ENCODE data around the gene AK2. TPM values are rescaled to one million over a fixed set of nuclear protein-coding genes. Genes with fewer than 3 reads are reported as not detected.
A peak's percentile ranks its signal among the peaks of the same experiment; 100 is the strongest.
"Not testable (repeated sequence)": the region's sequence is repeated elsewhere in the genome, so short reads cannot be mapped to it uniquely, and the experiment has no call there.

AK2 gene
- total RNA-seq, 2 experiments from 2014 or later = 386 to 464 TPM

DNA sequence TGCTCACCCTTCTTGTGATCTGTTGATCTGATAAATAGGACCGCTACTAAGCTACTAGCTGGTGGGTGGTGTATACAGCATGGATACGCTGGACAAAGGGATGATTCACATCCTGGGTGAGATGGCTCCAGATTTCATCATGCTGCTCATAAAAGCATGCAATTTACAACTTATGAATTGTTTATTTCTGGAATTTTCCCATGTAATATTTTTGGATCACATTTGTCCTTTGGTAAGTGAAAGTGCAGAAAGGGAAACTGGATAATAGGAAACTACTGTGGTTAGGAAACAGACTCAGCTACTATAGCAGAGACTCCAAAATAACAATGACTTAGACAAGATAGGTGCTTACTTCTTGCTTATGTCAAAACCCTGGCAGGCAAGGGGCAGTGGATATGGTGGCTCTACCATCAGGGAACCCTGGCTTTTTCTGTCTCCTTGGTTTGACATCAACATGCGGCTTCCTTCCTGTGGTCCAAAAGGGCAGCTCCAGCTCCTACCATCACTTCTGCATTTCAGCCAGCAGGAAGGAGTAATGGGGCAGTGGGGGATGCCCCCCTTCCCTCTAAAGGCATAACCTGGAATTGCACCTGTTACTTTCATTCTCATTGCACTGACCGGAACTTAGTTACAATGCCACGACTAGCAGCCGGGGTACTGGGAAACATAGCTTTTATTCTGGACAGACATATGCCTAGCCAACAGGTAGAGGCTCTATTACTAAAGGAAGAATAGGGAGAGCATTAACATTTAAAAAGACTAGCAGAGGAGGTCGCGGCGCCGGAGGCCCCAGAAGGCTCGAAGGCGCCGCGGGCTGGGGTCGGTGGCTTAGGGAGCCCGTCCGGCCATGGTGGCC lies 13.8 kb upstream of the AK2 start:
- H3K27me3 Mint-ChIP-seq = peaks cover 5% of the 10 kb centered on the region
- DNase-seq (no peak), ATAC-seq (no peak)
- intact Hi-C loops (cut with DNase I, micrococcal nuclease) = no loop called here
- H3K9me3 Mint-ChIP-seq (ENCODE audit: low read depth) = no peaks in the 10 kb centered on the region
- CTCF ChIA-PET = interaction anchor here (0.6 to 1.2 kb wide), 2 partner anchors 108 to 117 kb away, joined by 3 to 4 read pairs; no protein-coding TSS in a partner anchor
- H3K4me3 Mint-ChIP-seq = no peak overlapping the region
- POLR2A ChIA-PET = interaction anchor here (0.6 kb wide), 1 partner anchor 95 kb away, joined by 5 read pairs; no protein-coding TSS in a partner anchor
- no peaks in the 10 kb centered on the region for H3K36me3 Mint-ChIP-seq (ENCODE audit: low read depth)
- no peak overlapping the region for H3K27ac Mint-ChIP-seq
- peaks cover 2% of the 10 kb centered on the region for H3K4me1 Mint-ChIP-seq

DNA sequence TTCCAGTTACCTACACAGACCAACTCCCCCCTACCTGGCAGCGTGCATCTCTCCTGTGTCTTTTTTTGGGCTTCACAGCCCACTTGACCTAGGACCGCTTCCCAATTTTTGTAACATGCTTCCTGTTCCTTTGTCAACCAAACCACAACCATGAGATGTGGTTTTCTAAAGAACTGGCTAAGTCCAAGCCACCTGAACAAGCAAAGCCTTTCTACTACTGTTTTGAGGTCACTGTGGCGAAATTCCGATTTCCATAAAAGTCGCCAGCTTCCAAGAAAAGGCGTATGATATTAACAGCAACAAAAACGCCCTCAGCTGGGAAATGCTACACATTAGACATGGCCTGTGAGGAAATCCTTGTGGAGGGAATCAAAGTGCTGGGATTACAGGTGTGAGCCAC lies 12.7 kb upstream of the AK2 start:
- H3K9me3 Mint-ChIP-seq (ENCODE audit: low read depth) = no peaks in the 10 kb centered on the region
- H3K27me3 Mint-ChIP-seq = peaks cover 5% of the 10 kb centered on the region
- POLR2A ChIA-PET = no interaction called here
- no peaks in the 10 kb centered on the region for H3K4me1 Mint-ChIP-seq
- H3K36me3 Mint-ChIP-seq (ENCODE audit: low read depth) = no peaks in the 10 kb centered on the region
- CTCF ChIA-PET = interaction anchor here (0.7 to 1.6 kb wide), 5 partner anchors 11 to 116 kb away, joined by 3 to 4 read pairs (median 3); no protein-coding TSS in a partner anchor
- H3K4me3 Mint-ChIP-seq = no peak overlapping the region
- intact Hi-C loops (cut with DNase I, micrococcal nuclease) = no loop called here
- no peak overlapping the region for H3K27ac Mint-ChIP-seq
- ATAC-seq = no peak
- no peak for DNase-seq

DNA sequence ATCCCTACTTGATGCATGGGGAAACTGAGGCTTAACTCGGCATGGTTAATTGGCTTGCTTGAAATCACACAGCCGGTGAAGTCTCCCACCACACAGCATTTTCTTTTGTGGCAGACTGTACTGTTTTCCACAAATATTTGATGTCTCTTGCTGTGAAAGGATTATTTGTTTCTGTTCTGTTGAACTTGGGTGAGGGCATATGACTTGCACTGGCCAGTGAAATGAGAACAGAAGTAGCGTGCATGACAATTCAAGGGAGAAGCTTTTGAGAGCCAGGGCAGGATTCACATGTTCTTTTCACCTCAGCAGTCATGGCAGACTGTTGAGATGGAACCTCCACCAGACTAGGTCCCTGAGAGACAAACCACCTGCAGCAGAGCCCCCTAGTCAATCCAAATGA lies 11.7 kb upstream of the AK2 start:
- POLR2A ChIA-PET = no interaction called here
- Mint-ChIP-seq H3K9me3 (ENCODE audit: low read depth) (no peaks in the 10 kb centered on the region), H3K27ac (peak overlapping the region; percentile 42), H3K36me3 (ENCODE audit: low read depth) (no peaks in the 10 kb centered on the region), H3K4me1 (no peaks in the 10 kb centered on the region), H3K27me3 (peaks cover 5% of the 10 kb centered on the region), H3K4me3 (no peak overlapping the region)
- ATAC-seq = no peak
- DNase-seq = no peak
- intact Hi-C loops (cut with DNase I, micrococcal nuclease) = no loop called here
- CTCF ChIA-PET = interaction anchor here (0.7 to 1.6 kb wide), 5 partner anchors 10 to 115 kb away, joined by 3 to 4 read pairs (median 3); no protein-coding TSS in a partner anchor

DNA sequence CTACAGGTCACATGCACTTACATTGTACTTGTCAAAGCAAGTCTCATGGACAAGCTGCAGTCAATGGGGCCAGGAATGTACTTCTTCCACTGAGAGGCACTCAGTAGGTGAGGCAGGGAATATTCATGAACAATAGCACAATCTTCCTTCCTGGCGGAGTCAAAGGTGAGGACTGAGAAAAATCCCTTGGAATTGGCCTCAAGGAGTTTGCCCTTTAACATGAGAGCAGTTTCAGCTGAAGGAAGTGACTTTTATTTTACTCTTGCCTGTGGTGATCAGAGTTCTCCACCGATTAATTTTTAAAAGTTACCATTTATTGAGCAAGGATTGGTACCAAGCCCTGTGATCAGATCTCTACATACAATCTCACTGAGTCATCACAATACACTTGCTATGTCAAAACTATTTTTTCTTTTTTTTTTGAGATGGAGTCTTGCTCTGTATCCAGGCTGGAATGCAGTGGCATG lies 11.2 kb upstream of the AK2 start:
- intact Hi-C loops (cut with DNase I, micrococcal nuclease) = no loop called here
- ChIA-PET CTCF (interaction anchor here (1.0 to 1.6 kb wide), 3 partner anchors 23 to 115 kb away, joined by 3 to 4 read pairs (median 3); no protein-coding TSS in a partner anchor), POLR2A (no interaction called here)
- H3K4me3 Mint-ChIP-seq = no peak overlapping the region
- no peaks in the 10 kb centered on the region for H3K36me3 Mint-ChIP-seq (ENCODE audit: low read depth)
- ATAC-seq = no peak
- H3K9me3 Mint-ChIP-seq (ENCODE audit: low read depth) = no peaks in the 10 kb centered on the region
- peaks cover 5% of the 10 kb centered on the region for H3K27me3 Mint-ChIP-seq
- no peak overlapping the region for H3K27ac Mint-ChIP-seq
- DNase-seq = no peak
- H3K4me1 Mint-ChIP-seq = no peaks in the 10 kb centered on the region

GRCh38 chr1:33047290-33047689 lies 10.6 kb upstream of the AK2 start:
- Mint-ChIP-seq H3K36me3 (ENCODE audit: low read depth) (no peaks in the 10 kb centered on the region), H3K4me1 (no peaks in the 10 kb centered on the region), H3K4me3 (no peak overlapping the region), H3K9me3 (ENCODE audit: low read depth) (no peaks in the 10 kb centered on the region), H3K27ac (no peak overlapping the region), H3K27me3 (peaks cover 5% of the 10 kb centered on the region)
- POLR2A ChIA-PET = no interaction called here
- intact Hi-C loops (cut with DNase I, micrococcal nuclease) = no loop called here
- DNase-seq (no peak), ATAC-seq (no peak)
- CTCF ChIA-PET = interaction anchor here (1.0 to 1.2 kb wide), 2 partner anchors 23 to 111 kb away, joined by 3 read pairs; no protein-coding TSS in a partner anchor

GRCh38 chr1:33046234-33046633 lies 9.6 kb upstream of the AK2 start:
- DNase-seq; intact Hi-C loops (cut with DNase I, micrococcal nuclease); H3K27ac Mint-ChIP-seq; H3K4me3 Mint-ChIP-seq; H3K9me3 Mint-ChIP-seq (ENCODE audit: low read depth); H3K27me3 Mint-ChIP-seq; H3K36me3 Mint-ChIP-seq (ENCODE audit: low read depth); ATAC-seq; H3K4me1 Mint-ChIP-seq: not testable (repeated sequence)
- CTCF ChIA-PET = interaction anchor here (0.8 to 1.5 kb wide), 5 partner anchors 9 to 359 kb away, joined by 3 to 4 read pairs (median 4); no protein-coding TSS in a partner anchor
- POLR2A ChIA-PET = interaction anchor here (0.6 kb wide), 1 partner anchor 294 kb away, joined by 3 read pairs; no protein-coding TSS in a partner anchor

GRCh38 chr1:33045814-33046213 lies 9.1 kb upstream of the AK2 start:
- ATAC-seq = peak; percentile 47
- H3K36me3 Mint-ChIP-seq (ENCODE audit: low read depth) = no peaks in the 10 kb centered on the region
- CTCF ChIA-PET = interaction anchor here (0.8 to 1.5 kb wide), 5 partner anchors 8 to 359 kb away, joined by 3 to 4 read pairs (median 4); no protein-coding TSS in a partner anchor

DNA sequence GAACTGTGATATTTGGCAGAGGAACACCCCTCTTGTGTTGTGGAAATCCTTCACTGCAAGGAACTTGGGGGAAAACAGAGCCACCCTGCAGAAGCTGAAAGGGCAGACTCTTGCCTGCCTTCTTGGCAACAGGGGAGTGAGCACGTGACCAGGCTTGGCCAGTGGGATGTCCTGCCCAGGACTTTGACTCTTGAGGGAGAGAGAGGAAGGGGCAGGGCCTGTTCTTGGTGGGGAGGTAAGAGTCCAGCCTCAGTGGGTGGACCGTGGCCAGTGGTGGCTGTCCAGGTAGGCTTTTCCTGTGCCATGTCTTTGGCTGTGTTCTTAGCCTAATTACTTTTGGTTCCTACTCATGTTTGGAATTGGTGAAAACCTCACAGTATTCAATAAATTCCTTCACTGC lies 8.6 kb upstream of the AK2 start:
- ATAC-seq (no peak), DNase-seq (no peak)
- ChIA-PET CTCF (interaction anchor here (0.9 to 1.5 kb wide), 4 partner anchors 9 to 169 kb away, joined by 3 to 4 read pairs (median 4); no protein-coding TSS in a partner anchor), POLR2A (no interaction called here)
- no peaks in the 10 kb centered on the region for H3K9me3 Mint-ChIP-seq (ENCODE audit: low read depth)
- no peak overlapping the region for H3K4me3 Mint-ChIP-seq
- H3K27ac Mint-ChIP-seq = no peak overlapping the region
- no peaks in the 10 kb centered on the region for H3K4me1 Mint-ChIP-seq
- no peaks in the 10 kb centered on the region for H3K36me3 Mint-ChIP-seq (ENCODE audit: low read depth)
- H3K27me3 Mint-ChIP-seq = peaks cover 2% of the 10 kb centered on the region
- intact Hi-C loops (cut with DNase I, micrococcal nuclease) = no loop called here

More at GRCh38 chr1:33045814-33046213, 9.1 kb upstream of the AK2 start:
- POLR2A ChIA-PET = interaction anchor here (0.6 kb wide), 1 partner anchor 294 kb away, joined by 3 read pairs; no protein-coding TSS in a partner anchor
- H3K27me3 Mint-ChIP-seq = peaks cover 5% of the 10 kb centered on the region
- no peak overlapping the region for H3K27ac Mint-ChIP-seq
- no peak overlapping the region for H3K4me3 Mint-ChIP-seq
- no peaks in the 10 kb centered on the region for H3K9me3 Mint-ChIP-seq (ENCODE audit: low read depth)
- DNase-seq = no peak
- no peaks in the 10 kb centered on the region for H3K4me1 Mint-ChIP-seq
- intact Hi-C loops (cut with DNase I, micrococcal nuclease) = no loop called here

DNA sequence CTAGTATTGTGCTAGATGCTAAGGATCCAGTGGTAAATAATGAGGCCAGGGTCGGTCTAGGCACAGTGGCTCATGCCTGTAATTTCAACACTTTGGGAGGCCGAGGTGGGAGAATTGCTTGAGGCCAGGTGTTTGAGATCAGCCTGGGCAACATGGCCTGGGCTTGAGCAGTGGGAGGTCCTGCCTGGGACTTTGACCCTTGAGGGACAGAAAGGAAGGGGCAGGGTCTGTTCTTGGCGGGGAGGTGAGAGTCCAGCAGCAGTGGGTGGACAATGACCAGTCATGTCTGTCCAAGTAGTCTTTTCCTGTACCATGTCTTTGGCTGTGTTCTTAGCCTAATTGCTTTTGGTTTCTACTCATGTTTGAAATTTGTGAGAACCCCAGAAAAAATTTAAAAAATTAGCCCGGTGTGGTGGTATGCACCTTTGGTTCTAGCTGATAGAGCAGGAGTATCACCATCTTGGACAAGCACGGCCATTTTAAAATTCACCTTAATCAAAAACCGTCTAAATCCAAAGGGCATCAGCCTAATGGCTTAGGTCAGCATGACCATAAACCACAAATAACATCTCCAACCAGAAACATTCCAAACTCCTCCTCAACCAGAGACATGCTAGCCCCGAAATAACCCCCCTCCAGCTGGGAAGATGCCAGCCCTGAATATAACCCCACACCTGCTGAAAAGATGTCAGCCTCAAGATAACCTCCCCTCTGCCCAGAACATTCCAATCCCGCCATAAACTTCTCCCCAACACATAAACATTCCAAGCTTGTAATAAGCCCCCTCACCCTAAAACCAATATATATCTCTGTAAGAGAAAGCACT lies 6.8 kb upstream of the AK2 start:
- Mint-ChIP-seq H3K36me3 (ENCODE audit: low read depth) (no peaks in the 10 kb centered on the region), H3K4me3 (no peak overlapping the region), H3K27ac (peak overlapping the region; percentile 12), H3K27me3 (peaks cover under 1% of the 10 kb centered on the region), H3K9me3 (ENCODE audit: low read depth) (no peaks in the 10 kb centered on the region), H3K4me1 (no peaks in the 10 kb centered on the region)
- DNase-seq (no peak), ATAC-seq (no peak)
- intact Hi-C loops (cut with DNase I, micrococcal nuclease) = no loop called here
- ChIA-PET POLR2A (no interaction called here), CTCF (interaction anchor here (1.2 kb wide), 1 partner anchor 108 kb away, joined by 5 read pairs; no protein-coding TSS in a partner anchor)

DNA sequence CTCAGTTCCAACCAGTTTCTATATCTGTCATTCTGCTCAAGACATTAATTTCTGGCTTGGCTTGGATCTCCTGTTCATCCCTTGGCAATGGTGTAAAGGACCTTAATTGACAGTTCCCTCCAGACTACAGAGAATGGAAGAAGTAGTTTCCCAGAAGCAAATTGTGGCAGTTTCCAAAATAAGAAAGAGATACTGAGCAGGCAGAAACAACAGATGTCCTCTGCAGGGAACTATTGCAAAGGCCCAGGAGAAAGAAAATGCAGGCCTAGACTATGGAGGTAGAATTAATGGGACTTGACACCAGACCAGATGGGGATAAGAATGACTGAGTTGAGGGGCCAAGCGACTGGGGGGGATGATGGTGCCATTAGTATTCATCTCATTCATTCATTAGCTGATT lies 6.1 kb upstream of the AK2 start:
- intact Hi-C loops (cut with DNase I, micrococcal nuclease) = no loop called here
- no peak for DNase-seq
- no peaks in the 10 kb centered on the region for H3K9me3 Mint-ChIP-seq (ENCODE audit: low read depth)
- ATAC-seq = no peak
- H3K4me1 Mint-ChIP-seq = no peaks in the 10 kb centered on the region
- H3K27ac Mint-ChIP-seq = no peak overlapping the region
- no peaks in the 10 kb centered on the region for H3K36me3 Mint-ChIP-seq (ENCODE audit: low read depth)
- no peaks in the 10 kb centered on the region for H3K27me3 Mint-ChIP-seq
- ChIA-PET POLR2A (no interaction called here), CTCF (no interaction called here)
- H3K4me3 Mint-ChIP-seq = no peak overlapping the region

DNA sequence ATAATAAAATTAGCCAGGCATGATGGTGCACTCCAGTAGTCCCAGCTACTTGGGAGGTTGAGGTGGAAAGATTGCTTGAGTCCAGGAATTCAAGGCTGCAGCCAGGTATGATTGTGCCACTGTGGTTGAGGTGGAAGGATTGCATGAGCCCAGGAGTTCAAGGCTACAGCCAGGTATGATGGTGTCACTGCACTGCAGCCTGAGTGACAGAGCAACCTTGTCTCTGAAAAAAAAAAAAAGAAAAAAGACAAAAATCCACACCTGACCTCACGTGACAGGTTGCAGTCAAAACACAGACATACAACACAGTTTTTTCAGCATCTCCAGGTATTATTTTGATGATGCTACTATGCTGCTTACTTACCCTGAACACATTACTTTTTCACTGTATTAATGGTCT lies 4.3 kb upstream of the AK2 start:
- Mint-ChIP-seq H3K36me3 (ENCODE audit: low read depth) (peaks cover 5% of the 10 kb centered on the region), H3K4me3 (no peak overlapping the region), H3K4me1 (peaks cover 10% of the 10 kb centered on the region), H3K9me3 (ENCODE audit: low read depth) (peaks cover 3% of the 10 kb centered on the region), H3K27me3 (no peaks in the 10 kb centered on the region), H3K27ac (no peak overlapping the region)
- ATAC-seq = no peak
- DNase-seq = no peak
- ChIA-PET POLR2A (no interaction called here), CTCF (interaction anchor here (1.2 kb wide), 1 partner anchor 14 kb away, joined by 3 read pairs; no protein-coding TSS in a partner anchor)
- intact Hi-C loops (cut with DNase I, micrococcal nuclease) = no loop called here

Data from activated CD4-positive, alpha-beta T cell treated with anti-CD3 and anti-CD28 coated beads for 36 hours (primary cell).